HG03378 (cell line): ENCODE measurements around the gene ZNF3.
"Not testable (repeated sequence)": the region's sequence is repeated elsewhere in the genome, so short reads cannot be mapped to it uniquely, and the experiment has no call there.

ENCODE experiments used
- ATAC-seq: cut with Tn5 transposase; IDR thresholded peaks from one replicate; pipeline ENCODE4 v1.9.1; 2021; ENCODE audit warnings: mild to moderate bottlenecking, moderate library complexity; ENCODE audit not compliant: unreplicated experiment

The ZNF3 gene

DNA sequence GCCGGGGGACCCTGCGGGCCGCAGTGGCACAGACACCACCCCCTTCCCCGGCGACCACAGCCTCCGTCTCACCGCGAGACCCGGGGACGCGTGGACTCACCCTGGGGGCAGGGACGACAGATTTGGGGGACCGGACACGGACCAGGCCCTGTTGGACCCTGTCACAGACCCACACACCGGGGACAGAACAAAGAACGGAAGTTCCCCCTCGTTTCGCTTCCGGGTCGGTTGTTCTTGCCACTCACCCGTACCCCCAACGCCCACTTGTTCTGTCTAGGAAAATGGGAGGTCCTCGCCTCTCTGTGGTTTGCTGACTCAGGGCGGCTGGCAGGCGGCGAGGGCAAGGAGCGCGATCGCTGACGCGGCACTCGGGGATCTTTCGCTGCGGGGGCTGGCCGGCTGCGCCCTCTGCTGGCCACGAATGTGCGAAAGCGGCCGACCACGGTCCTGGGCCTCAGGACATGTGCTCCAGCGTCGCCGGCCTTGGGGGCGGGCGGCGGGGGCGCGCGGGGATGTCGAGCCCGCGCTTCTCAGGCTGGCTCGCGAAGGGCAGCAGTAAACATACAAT lies at the start of gene ZNF3:
Gene ZNF3 (minus strand): TSS at position 189 of the 568 bp plus-strand sequence. CDS start 4,366 bp downstream, outside the sequence.
- ATAC-seq, result peak; percentile 73

DNA sequence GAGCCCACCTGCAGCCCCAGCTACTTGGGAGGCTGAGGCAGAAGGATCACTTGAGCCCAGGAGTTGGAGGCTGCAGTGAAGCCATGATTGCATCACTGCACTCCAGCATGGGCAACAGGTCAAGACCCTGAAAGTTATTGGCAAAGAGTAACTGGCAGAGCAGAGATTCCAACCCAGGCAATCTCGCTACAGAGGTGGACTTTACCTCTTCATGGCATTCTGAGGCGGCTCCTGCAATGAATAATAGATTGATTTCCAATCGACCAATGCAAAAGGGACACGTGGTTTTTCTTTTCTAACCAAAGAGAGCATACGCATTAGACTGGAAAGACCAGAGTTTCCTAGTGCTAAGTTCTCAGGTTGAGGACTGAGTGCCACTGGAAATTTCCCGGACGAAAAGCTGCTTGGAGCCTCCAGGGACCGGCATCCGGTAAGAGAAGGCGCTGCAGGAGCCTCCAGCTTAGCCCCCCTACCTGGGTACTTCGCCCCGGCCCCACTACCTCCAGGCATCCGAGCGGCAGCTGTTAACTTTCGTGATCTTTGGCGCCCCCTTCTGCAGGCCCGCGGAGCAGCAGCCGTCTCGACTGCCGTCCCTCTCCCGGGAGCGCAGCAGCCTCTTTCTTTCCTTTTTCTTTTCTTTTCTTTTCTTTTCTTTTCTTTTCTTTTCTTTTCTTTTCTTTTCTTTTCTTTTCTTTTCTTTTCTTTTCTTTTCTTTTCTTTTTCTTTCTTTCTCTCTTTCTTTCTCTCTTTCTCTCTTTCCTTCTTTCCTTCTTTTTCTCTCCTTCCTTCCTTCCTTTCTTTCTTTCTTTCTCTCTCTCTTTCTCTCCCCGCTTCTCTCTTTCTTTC lies 49.3 kb upstream of the ZNF3 start:
- ATAC-seq, result no peak

DNA sequence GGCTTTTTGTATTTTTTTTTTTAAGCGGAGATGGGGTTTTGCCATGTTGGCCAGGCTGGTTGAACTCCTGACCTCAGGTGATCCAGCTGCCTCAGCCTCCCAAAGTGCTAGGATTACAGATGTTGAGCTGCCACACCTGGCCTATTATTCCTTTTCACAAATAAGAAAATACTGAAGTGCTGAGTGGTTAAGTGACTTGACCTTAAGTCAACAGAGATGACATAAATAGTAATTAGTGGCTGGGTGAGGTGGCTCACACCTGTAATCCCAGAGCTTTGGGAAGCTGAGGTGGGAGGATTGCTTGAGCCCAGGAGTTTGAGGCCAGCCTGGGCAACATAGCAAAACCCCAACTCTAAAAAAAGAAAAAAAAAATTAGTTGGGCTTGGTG lies 48.7 kb upstream of the ZNF3 start:
- ATAC-seq, result not testable (repeated sequence)

DNA sequence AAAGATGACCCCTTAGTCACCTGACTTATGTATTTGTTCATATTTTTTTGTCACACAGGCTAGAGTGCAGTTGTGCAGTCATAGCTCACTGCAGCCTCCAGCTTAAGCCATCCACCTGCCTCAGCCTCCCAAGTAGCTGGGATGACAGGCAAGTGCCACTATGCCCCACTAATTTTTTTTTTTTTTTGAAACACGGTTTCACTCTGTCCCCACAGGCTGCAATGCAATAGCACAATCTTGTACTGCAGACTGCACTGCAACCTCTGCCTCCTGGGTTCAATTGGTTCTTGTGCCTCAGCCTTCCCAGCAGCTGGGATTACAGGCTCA lies 47.1 kb upstream of the ZNF3 start:
- no peak for ATAC-seq

DNA sequence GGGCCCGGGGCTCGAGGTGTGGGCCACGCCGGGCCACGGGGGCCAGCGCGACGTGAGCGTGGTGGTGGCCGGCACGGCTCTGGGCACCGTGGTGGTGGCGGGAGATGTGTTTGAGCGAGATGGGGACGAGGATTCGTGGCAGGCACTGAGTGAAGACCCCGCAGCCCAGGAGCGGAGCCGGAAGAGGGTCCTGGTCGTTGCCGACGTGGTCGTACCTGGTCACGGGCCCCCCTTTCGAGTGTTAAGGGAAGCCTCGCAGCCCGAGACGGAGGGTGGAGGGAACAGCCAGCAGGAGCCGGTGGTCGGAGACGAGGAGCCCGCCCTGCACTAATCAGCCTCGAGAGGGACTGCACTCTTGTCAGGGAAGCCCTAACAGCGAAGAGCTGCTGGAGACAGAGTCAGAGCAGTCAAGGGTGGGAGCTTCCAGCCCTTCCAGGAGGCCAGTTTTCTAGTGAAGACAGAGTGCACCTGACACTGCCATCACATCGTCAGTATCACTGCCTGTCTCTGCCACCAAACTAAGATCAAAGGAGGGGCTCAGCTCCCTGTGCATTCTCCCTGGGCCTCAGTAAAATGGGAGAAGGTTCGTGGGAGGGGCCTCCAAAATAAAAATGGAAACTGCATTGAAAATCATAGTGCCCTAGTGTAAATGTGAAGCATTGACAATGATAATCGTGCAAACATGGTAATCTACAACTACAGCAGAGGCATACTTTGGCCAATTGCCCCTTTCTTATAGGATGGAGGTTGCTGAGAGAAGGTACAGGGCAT lies 46.5 kb upstream of the ZNF3 start:
- no peak for ATAC-seq

DNA sequence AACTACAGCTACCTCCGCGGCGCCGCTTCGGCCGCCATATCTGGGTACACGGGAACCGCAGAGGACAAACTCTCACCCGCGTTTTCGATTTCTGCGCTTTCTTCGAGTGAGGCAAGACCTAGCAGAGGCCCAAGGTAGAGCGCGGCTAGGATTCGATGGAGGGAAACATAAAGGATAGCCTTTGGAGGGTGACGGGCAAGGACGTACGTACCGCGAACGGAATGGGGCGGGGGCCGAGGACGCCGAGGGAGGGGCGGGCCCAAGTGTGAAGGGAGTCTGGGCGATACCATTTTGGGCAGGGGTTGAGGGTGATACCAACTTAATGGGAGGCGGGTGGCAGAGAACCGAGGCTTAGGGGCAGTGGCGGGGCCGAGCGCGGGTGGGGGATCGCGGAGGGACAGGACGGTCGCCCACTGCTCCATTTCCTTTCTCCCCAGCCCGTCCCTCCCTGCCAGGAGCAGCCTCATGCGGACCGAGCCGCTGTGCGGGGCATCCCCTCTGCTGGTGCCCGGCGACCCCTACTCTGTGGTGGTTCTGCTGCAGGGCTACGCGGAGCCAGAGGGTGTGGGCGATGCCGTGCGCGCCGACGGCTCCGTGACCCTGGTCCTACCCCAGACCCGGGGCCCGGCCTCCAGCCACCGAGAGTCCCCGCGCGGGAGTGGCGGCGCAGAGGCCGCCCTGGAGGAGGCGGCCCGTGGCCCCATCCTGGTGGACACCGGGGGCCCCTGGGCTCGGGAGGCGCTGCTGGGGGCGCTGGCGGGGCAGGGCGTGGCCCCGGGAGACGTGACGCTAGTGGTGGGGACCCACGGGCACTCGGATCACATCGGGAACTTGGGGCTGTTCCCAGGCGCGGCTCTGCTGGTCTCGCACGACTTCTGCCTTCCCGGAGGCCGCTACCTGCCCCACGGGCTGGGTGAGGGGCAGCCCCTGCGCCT lies 45.7 kb upstream of the ZNF3 start, which contains the start of gene MBLAC1:
Gene MBLAC1 (plus strand): TSS at position 37 of the 935 bp plus-strand sequence. CDS start 429 bp downstream, at position 466.
- peak; percentile 55 for ATAC-seq

DNA sequence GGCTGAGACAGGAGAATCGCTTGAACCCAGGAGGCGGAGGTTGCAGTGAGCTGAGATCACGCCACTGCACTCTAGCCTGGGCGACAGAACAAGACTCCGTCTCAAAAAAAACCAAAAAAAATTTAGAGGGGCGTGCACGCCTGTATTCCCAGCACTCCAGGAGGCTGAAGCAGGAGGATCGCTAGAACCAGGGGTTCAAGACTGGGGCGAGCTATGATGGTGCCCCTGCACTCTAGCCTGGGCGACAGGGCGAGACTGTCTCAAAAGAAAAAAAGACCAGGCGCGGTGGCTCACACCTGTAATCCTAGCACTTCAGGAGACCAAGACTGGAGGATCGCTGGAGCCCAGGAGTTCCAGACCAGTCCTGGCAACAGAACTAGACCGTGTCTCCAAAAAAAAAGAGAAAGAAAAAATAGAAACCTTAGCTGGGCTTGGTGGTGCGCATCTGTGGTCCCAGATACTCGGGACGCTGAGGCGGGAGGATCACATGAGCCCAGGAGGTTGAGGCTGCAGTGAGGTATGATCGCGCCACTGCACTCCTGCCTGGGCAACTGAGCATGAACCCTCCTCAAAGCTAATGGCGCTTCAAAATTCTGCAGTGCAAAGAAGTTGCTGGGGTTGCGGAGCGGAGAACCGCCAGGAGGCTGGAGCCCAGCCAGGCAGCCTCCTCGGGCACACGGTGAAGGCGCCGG lies 44.9 kb upstream of the ZNF3 start:
- peak; percentile 23 for ATAC-seq

DNA sequence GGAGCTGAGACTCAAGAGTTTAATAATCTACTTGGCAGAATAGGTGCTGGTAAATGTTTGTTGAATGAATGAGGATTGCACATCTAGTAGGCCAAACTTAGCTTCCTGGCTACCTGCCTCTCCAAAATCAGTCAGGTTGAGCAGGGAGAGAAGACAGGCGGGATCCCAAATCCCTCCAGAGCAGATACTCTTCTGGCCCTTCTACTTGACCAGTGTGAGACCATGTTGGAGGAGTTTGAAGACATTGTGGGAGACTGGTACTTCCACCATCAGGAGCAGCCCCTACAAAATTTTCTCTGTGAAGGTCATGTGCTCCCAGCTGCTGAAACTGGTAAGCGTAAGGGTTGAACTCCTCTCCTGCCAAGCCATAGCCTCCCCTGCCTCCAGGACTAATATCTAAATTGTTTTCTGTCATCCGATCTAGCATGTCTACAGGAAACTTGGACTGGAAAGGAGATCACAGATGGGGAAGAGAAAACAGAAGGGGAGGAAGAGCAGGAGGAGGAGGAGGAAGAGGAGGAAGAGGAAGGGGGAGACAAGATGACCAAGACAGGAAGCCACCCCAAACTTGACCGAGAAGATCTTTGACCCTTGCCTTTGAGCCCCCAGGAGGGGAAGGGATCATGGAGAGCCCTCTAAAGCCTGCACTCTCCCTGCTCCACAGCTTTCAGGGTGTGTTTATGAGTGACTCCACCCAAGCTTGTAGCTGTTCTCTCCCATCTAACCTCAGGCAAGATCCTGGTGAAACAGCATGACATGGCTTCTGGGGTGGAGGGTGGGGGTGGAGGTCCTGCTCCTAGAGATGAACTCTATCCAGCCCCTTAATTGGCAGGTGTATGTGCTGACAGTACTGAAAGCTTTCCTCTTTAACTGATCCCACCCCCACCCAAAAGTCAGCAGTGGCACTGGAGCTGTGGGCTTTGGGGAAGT lies 43.0 kb upstream of the ZNF3 start:
- no peak for ATAC-seq

DNA sequence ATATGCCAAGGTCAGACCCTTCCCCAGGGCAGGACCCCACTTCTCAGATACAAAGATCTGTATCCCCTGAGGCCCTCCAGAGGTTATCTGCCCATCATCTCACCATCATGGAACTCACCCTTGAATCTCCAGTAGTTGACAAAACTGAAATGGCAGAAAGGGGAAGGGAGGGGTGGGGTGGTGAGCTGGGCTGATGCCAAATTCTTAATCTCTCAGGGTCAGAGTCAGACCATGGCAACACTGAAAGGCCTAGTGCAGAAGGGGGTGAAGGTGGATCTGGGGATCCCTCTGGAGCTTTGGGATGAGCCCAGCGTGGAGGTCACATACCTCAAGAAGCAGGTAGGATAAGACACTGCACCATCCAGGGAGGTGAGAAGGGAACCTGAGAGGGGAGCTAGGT lies 41.0 kb upstream of the ZNF3 start:
- no peak for ATAC-seq

DNA sequence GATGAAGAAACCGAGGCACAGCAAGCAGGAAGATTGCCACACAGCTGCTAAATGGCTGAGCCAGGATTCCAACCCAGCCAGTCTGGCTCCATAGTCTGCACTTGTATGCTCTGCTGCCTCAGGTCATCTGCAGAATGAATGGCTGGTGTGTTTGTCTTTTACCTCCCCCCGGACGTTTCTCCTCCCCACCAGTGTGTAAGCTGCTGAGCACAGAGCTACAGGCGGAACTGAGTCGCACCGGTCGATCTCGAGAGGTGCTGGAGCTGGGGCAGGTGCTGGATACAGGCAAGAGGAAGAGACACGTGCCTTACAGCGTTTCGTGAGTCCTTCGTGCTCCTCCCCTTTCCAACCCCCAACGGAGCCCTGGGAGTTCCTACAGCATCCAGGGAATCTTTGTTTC lies 40.5 kb upstream of the ZNF3 start:
- ATAC-seq, result no peak

DNA sequence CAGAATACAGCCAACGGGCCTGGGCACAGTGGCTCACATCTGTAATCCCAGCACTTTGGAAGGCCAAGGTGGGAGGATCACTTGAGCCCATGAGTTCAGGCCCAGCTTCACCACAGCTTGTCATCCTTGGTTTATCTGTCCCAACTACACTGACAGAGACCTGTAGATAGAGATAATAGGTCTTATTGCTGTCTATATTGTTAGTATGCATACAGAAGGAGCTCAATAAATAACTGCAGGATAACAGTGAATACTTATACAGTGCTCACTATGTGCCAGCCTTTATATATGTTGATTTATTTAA lies 39.2 kb upstream of the ZNF3 start:
- no peak for ATAC-seq

DNA sequence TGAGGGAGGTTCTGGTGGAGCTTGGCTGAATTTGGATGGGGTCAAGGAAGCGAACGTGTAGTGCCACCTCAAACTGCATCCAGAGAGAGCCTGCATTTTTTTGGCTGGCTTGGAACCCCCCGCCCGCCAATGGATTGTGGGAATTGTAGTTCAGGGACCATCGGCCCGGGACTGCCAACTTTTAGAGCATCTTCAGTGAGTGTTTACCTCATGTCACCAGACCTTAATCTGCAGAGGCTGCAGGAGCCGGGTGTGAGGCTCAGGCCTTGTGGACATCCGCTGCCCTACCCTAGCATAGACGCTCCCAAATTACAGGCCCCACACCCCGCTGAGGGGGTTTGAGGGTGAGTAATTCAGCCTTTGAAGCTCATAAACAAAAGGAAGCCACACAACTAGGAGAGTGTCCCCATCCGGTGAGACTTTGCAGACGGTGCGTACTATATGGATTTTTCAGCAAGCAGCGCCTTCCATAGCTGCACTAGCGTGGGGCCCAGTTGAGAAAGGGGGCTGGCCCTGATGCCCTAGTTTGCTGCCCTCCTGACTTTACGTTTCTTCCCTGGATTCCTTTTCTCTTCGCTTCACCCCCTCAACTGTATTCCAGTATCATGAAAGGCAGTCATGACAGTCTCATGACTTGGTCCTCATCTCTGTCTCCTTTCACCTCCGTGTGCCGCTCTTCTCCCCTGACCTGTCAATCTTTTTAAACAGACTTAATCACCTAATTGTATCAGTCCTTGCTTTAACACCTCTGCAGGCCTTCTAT lies 38.6 kb upstream of the ZNF3 start:
- ATAC-seq, result peak; percentile 33

DNA sequence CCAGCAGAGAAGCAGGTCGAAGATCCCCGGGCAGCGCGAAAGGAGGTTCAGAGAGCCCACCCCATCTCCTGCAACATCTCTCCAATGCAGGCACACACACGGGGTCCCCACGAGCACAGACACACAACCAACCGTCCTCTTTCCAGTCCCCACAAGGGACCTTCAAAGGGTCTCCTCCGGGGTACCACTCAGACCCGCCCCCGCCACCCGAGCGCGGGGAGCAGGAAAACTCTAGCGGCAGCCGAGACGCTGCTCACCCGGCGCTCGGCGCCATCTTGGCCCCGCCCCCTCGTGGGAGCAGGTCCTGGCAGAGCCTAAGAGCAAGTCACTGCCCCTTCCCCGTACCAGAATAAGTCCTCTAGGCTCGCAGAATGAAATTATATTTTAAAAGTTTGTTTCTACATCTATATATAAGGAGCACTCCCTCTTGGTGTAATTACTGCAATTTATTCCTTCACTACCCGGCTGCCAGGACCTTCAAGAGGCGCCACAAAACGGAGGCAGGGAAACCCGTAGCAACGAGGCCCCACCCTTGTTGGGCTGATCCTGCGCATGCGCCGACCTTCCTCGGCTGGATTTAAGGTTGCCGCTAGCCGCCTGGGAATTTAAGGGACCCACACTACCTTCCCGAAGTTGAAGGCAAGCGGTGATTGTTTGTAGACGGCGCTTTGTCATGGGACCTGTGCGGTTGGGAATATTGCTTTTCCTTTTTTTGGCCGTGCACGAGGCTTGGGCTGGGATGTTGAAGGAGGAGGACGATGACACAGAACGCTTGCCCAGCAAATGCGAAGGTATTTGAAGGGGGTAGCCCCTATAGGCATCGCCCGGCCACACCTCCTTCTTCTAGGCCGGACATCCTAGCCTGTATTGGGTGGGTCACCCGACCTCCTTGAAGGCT lies 37.8 kb upstream of the ZNF3 start, which contains the start of the genes CNPY4 and TAF6:
Gene CNPY4 (plus strand): TSS at position 563 of the 898 bp plus-strand sequence. CDS start 111 bp downstream, at position 674.
Gene TAF6 (minus strand): TSS at position 287 of the 898 bp plus-strand sequence. CDS start 5,149 bp downstream, outside the sequence.
- peak; percentile 71 for ATAC-seq

DNA sequence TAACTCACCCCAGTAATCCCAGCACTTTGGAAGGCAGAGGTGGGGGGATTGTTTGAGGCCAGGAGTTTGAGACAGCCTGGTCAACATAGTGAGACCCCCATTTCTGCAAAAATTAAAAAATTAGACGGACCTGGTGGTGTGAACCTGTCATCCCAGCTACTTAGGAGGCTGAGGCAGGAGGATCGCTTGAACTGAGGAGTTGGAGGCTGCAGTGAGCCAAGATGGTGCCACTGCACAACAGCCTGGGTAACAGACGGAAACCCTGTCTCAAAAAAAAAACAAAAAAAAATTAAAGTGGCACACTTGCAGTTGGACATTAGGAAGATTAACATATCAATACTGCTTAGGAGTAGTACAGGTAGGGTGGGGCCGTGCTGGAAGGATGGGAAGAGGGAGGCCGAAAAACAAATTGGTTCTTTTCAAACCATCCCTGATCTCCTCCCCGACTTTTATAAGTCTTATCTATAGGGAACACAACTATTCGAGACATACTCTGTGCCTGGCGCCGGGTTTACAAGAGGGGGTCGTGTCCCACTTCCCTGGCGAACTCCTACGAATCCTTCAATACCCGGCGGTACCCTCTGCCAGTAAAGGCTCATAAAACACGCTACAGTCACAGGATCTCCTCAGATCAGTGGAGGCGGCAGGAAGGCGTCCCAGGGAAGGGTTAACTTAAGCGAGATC lies 37.0 kb upstream of the ZNF3 start:
- no peak for ATAC-seq

DNA sequence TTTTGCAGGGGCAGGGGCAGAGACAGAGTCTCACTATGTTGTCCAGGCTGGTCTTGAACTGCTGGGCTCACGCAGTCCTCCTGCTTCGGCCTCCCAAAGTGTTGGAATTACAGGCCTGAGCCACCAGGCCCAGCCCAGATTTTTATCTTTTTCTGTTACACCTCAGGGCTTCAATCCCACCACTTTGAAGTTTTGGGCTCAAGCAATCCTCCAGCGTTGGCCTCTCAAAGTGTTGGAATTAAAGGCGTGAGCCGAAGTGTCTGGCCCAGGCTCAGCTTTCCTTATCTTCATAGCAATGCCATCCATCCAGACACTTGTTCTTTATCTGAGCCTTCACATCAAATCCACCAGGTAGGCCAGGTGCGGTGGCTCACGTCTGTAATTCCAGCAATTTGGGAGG lies 33.5 kb upstream of the ZNF3 start:
- no peak for ATAC-seq

DNA sequence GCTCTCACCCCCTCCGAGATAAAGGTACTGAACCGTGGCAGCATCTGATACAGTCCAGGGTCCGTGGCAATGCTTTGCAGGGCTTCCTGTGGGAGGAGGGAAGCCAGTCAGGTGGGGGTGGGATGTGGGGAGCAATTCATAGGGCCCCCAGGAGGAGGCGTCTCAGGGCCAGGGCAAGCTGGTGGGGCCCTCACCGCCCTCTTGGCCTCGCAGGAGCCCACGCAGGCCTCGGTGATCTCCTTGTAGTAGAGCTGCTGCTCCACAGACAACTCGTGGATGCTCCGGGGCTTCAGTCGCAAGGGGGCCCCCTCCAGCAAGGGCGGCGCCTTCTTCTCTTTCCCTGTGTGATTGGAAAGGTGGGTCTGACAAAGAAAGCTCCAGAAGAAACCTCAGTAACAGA lies 30.4 kb upstream of the ZNF3 start:
- ATAC-seq, result no peak

DNA sequence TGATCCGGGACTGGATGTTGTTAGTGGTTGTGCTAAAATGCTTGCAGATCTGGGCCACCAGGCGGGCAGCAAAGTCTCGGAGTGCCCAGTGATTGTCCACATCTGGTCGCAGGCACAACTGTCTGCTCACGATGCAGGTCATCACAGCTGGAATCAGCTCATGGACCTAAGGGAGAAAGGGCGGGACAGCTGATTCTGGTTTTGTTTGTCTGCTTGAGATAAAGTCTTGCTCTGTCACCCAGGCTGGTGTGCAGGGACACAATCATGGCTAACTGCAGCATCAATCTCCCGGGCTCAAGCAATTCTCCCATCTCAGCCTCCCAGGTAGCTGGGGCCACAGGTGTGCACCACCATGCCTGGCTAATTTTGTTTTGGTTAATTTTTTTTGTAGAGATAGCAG lies 29.6 kb upstream of the ZNF3 start:
- ATAC-seq, result no peak
